Parathyroid adenoma (tissue), 2 donors: ENCODE data around the gene CNST.

Experiments used
- H2AFZ ChIP-seq: fragments of 300-600 bp; sonication (generic); one replicate; pipeline ENCODE4 v1.7.0; 2017; ENCODE audit warnings: antibody characterized with exemption, mild to moderate bottlenecking
- H3K27ac ChIP-seq: fragments of 300-600 bp; sonication (generic); one replicate; pipeline ENCODE4 v1.7.0; 2017
- H3K27me3 ChIP-seq: fragments of 300-600 bp; sonication (generic); one replicate; pipeline ENCODE4 v1.7.0; 2017; ENCODE audit warnings: low read length; ENCODE audit not compliant: control insufficient read depth, insufficient read depth
- H3K36me3 ChIP-seq: fragments of 300-600 bp; sonication (generic); one replicate; pipeline ENCODE4 v1.7.0; 2017; ENCODE audit warnings: low read length; ENCODE audit not compliant: control insufficient read depth, insufficient read depth
- H3K4me1 ChIP-seq: fragments of 300-600 bp; sonication (generic); one replicate; pipeline ENCODE4 v1.7.0; 2017; ENCODE audit warnings: control low read depth
- H3K4me2 ChIP-seq: fragments of 300-600 bp; sonication (generic); one replicate; pipeline ENCODE4 v1.7.0; 2017; ENCODE audit warnings: low read length
- H3K4me3 ChIP-seq: fragments of 300-600 bp; sonication (generic); one replicate; pipeline ENCODE4 v1.7.0; 2017; ENCODE audit warnings: low read depth, low read length
- H3K79me2 ChIP-seq: fragments of 300-600 bp; sonication (generic); one replicate; pipeline ENCODE4 v1.7.0; 2017; ENCODE audit warnings: control low read depth
- H3K9ac ChIP-seq: fragments of 300-600 bp; sonication (generic); one replicate; pipeline ENCODE4 v1.7.0; 2017; ENCODE audit warnings: mild to moderate bottlenecking
- H3K9me3 ChIP-seq: fragments of 300-600 bp; sonication (generic); one replicate; pipeline ENCODE4 v1.7.0; 2017; ENCODE audit warnings: low read length; ENCODE audit not compliant: control insufficient read depth
- CTCF ChIP-seq: fragments of 300-600 bp; sonication (generic); IDR thresholded peaks from one replicate; pipeline ENCODE4 v1.7.0; 2017; ENCODE audit warnings: antibody characterized with exemption, mild to moderate bottlenecking
- donor health status: primary hyperparathyroidism.

CNST gene

GRCh38 chr1:246681900-246682895 lies 115.9 kb downstream of the CNST start:
- no peaks in the 10 kb centered on the region for H3K9me3 ChIP-seq
- H2AFZ ChIP-seq = no peak overlapping the region
- no peaks in the 10 kb centered on the region for H3K4me1 ChIP-seq
- no peaks in the 10 kb centered on the region for H3K27me3 ChIP-seq
- H3K4me3 ChIP-seq = no peak overlapping the region
- H3K27ac ChIP-seq = peak overlapping the region; percentile 29
- no peaks in the 10 kb centered on the region for H3K79me2 ChIP-seq
- H3K9ac ChIP-seq = no peak overlapping the region
- TF ChIP-seq CTCF = no peak
- H3K36me3 ChIP-seq = no peaks in the 10 kb centered on the region
- no peak overlapping the region for H3K4me2 ChIP-seq

- H3K4me1 ChIP-seq = no peaks in the 10 kb centered on the region
- H3K4me3 ChIP-seq = no peak overlapping the region
- no peak overlapping the region for H3K27ac ChIP-seq
- H3K79me2 ChIP-seq = no peaks in the 10 kb centered on the region
- no peaks in the 10 kb centered on the region for H3K36me3 ChIP-seq
- H3K9me3 ChIP-seq = no peaks in the 10 kb centered on the region
- TF ChIP-seq CTCF = no peak
- no peaks in the 10 kb centered on the region for H3K27me3 ChIP-seq
- H3K9ac ChIP-seq = no peak overlapping the region
- H3K4me2 ChIP-seq = no peak overlapping the region
- no peak overlapping the region for H2AFZ ChIP-seq
These were observed 117.3 kb downstream of the CNST start for GRCh38 chr1:246683521-246683920.

- Histone ChIP-seq H3K27me3 (no peaks in the 10 kb centered on the region), H3K9me3 (no peaks in the 10 kb centered on the region), H2AFZ (no peak overlapping the region), H3K79me2 (no peaks in the 10 kb centered on the region), H3K4me2 (no peak overlapping the region), H3K4me1 (no peaks in the 10 kb centered on the region), H3K9ac (no peak overlapping the region), H3K27ac (no peak overlapping the region), H3K4me3 (no peak overlapping the region), H3K36me3 (no peaks in the 10 kb centered on the region)
- TF ChIP-seq CTCF = no peak
These were observed 120.7 kb downstream of the CNST start for GRCh38 chr1:246687002-246687401.

GRCh38 chr1:246689409-246690008 lies 123.3 kb downstream of the CNST start:
- Histone ChIP-seq H3K27me3 (no peaks in the 10 kb centered on the region), H3K9ac (no peak overlapping the region), H3K27ac (no peak overlapping the region), H3K4me3 (peak overlapping the region; percentile 11), H3K79me2 (no peaks in the 10 kb centered on the region), H3K9me3 (no peaks in the 10 kb centered on the region), H3K36me3 (no peaks in the 10 kb centered on the region), H2AFZ (peak overlapping the region; percentile 20), H3K4me1 (no peaks in the 10 kb centered on the region), H3K4me2 (peak overlapping the region; percentile 69)
- TF ChIP-seq CTCF = peak; percentile 64
